Hematopoietic multipotent progenitor cell treated with erythropoietin and hydrocortisone succinate and interleukin-3 and kit ligand, for 8 days (in vitro differentiated cells): ENCODE measurements around the gene EIF2A.
"Not testable (repeated sequence)": the region's sequence is repeated elsewhere in the genome, so short reads cannot be mapped to it uniquely, and the experiment has no call there.

ENCODE experiments used
- DNase-seq: peaks from one replicate; pipeline ENCODE4 v3.0.0-alpha.2; 2015

Gene EIF2A

GRCh38 chr3:150546226-150547044 is at the start of gene EIF2A, which contains the start of gene SERP1:
EIF2A (plus strand) TSS chr3:150546787; CDS start chr3:150546803, 16 bp downstream.
SERP1 (minus strand) TSS chr3:150546496; CDS start chr3:150546135, 361 bp downstream.
- DNase-seq, result peak; percentile 99

DNA sequence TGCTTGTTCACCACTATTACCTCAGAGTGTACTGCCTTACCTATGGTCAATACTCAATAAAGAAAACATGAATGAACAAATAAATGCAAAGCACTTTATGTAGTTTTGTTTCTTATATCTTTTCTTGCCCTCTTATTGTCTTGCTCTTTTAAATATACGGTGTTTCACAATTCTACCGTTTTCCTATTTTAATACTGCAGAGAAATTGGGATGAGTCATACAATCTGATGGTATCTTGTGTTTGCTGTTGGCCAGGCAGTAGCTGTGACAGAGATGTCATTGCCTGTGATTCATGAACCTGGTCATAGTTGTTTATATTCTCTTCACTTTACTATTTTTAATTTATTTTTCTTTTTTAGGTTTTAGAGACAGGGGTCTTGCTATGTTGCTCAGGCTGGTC is 48.6 kb upstream of the EIF2A start:
- DNase-seq, result peak; percentile 37

GRCh38 chr3:150500960-150501359 is 45.6 kb upstream of the EIF2A start:
- not testable (repeated sequence) for DNase-seq

- no peak for DNase-seq
These were observed 43.0 kb upstream of the EIF2A start for GRCh38 chr3:150503402-150504099.

GRCh38 chr3:150504483-150504882 is 42.1 kb upstream of the EIF2A start:
- no peak for DNase-seq

DNA sequence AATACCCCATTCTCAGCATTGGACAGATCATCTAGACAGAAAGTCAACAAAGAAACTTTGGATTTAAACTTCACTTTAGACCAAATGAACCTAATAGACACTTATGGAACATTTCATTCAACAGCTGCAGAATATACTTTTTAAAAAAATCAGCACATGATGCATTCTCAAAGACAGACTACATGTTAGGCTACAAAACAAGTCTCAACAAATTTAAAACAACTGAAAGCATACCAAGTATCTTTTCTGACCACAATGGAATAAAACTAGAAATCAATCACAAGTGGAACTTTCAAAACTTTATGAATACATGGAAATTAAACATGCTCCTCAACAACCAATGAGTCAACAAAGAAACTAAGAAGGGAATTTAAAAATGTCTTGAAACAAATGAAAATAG is 38.2 kb upstream of the EIF2A start:
- DNase-seq, result no peak

DNA sequence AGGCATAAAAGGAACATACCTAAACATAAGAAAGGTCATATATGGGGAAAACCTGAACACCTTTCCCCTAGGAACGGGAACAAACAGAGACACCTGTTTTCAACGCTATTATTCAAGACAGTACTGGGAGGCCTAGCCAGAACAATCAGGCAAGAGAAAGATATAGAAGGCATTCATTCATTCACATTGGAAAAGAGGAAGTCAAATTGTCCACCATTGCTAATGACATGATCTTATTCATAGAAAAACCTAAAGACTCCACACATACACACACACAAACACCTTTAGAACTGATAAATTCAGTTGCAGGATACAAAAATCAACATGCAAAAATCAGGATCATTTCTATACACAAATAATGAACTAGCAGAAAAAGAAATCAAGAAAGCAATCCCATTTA is 36.8 kb upstream of the EIF2A start:
- DNase-seq, result no peak

DNA sequence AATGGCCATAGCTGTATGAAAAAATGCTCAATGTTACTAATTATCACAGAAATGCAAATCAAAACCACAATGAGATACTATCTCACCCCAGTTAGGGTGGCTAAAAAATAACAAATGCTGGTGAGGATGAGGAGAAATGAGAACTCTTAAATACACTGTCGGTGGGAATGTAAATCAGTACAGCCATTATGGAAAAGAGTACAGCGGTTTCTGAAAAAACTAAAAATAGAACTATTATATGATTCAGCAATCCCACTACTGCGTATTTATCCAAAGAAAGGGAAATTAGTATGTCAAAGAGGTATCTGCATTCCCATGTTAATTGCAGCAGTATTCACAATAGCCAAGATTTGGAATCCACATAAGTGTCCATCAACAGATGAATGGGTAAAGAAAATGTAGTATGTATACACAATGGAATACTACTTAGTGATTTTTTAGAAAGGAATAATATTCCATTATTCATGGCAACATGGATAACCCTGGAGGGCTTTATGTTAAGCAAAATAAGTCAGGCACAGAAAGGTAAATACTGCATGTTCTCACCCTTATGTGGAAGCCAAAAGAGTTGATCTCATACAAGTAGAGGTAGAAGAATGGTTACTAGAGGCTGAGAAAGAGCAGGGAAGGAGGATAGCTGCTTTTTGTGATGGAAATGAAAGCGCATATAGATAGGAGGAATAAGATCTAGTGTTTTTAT is 35.3 kb upstream of the EIF2A start:
- no peak for DNase-seq

- no peak for DNase-seq
These were observed 31.4 kb upstream of the EIF2A start for GRCh38 chr3:150515210-150515609.

DNA sequence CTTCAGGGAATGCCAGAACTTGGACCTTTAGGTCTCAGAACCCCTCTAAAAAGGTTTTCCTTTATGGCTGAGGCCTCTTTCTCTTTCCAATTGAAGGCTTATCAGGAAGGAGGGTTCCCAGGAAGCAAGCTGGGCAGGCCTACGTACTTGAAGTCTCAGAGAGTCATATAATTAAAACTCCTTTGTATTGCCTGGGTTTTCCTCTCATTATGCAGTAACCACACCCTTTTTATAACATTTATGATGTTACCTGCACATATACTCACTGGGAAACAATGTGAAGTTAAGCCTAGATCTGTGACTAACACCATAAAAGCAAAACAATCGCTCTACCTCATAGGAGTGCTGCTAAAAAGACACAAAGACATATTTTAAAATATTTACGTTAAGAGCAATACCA is 27.6 kb upstream of the EIF2A start:
- DNase-seq, result no peak

- no peak for DNase-seq
These were observed 26.2 kb upstream of the EIF2A start for GRCh38 chr3:150520408-150520807.

DNA sequence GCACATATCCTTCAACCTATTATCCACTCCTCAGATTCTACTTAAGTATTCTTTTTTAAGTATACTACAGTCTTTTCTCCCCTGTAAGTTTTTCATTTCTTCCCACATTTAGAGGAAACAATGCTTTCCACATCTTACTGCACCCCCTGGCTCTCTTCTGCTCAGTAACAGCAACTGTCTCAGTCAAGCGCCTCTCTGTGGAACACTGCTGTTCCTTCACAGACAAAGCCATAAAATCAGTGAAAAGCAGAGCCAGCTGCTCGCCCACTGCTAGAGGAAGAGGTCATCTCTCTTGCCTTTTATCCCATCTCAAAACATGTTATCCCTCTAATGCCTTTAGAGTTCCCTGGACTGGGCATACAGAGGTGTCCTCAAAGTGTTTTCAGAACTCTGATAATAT is 25.1 kb upstream of the EIF2A start:
- DNase-seq, result no peak

- DNase-seq, result no peak
These were observed 23.0 kb upstream of the EIF2A start for GRCh38 chr3:150523538-150523937.

DNA sequence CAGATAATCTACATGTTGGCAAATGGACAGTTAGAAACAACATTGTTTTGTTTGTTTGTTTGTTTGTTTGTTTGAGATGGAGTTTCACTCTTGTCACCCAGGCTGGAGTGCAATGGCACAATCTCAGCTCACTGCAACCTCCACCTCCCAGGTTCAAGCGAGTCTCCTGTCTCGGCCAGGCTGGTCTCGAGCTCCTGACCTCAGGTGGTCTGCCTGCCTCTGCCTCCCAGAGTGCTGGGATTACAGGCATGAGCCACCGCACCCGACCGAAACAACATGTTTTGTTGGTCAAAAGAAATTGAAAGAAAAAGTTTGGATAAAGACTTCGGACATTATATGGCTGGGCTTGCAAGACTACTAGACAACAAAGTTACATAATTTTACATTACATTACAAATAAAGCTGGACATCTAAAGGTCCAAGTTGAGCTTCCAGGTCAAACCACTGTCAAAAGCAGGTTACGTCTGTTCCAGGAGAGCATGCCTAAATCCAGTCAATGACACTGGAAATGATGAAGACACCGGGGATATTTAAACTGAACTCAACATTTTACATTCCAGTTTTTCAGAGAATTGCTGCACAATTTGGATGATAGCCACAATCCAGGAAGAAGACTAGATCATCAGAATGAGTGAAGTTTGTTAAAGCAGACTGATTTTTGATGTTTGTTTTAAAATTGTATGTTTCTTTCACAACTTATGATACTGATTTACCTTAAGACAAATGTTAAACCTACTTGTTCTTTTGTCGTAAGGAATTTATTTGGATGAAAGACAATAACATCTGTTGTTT is 18.9 kb upstream of the EIF2A start:
- DNase-seq, result no peak

GRCh38 chr3:150528354-150528797 is 18.2 kb upstream of the EIF2A start:
- peak; percentile 54 for DNase-seq

DNA sequence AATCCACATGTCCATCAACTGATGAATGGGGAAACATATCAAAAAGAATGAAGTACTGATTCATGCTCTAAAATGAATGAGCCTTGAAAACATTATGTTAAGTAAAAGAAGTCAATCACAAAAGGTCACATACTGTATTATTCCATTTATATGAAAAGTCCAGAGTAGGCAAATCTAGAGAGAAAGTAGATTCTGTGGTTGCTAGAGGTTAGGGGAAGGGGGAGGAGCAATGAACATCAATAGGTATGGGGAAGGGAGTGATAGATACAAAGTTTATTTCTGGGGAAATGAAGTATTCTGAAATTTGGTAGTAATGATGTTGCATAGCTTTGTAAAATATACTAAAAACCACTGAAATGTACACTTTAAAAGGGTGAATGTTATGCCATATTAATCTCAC is 14.8 kb upstream of the EIF2A start:
- no peak for DNase-seq

DNA sequence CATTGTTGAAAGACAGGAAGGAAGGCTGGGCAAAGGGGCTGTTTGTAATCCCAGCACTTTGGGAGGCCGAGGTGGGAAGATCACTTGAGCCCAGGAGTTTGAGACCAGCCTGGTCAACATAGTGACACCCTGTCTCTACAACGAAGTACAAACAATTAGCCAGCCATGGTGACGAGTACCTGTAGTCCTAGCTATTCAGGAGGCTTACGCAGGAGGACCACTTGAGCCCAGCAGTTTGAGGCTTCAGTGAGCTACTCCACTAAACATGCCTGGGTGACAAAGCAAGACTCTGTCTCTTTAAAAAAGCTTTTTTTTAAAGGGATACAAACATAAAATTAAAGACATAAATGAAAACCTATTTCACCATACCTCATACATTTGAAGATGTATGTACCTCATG is 11.4 kb upstream of the EIF2A start:
- DNase-seq, result no peak

DNA sequence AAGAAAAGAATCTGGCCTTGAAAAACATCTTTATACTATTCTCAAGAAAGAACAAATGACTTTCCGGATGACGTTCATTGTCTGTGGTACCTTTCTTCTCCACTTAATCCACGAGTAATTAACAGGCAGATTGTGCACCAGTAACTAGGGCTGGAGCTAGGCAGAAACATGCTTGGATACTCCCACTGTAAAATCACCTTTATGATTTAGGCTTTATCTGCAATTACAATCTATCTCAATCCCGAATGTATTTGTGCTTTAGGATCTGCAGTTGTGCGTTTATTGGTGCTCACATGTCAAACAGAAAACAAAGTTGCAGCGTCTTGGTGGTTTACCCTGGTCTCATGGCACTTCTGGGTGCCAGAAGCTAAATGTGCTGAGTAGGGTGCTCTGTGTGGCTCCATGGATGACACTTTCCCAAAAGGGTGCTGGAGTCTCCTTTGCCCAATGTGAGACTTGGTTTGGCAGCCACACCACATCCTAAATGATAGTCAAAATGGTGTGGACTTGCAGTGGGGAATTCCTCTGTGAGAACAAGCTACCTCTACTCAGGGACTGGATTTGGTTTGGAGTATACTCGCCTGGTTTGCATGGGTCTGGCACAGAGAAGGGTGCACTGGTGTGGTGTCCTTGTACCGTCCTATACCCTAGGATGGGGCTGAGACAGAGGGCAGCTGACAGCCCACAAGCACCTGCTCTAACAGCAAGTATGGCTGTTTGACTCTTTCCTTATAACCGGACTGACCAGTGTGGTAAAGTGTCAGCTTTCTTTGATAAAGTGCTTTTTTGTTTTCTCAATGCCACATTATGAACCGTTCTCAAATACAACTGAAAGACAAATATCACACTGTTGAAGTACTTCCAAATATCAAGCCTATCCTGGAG is 8.0 kb upstream of the EIF2A start:
- no peak for DNase-seq

GRCh38 chr3:150540297-150540696 is 6.3 kb upstream of the EIF2A start:
- no peak for DNase-seq

- no peak for DNase-seq
These were observed 5.6 kb upstream of the EIF2A start for GRCh38 chr3:150540991-150541390.

GRCh38 chr3:150543128-150543527 is 3.5 kb upstream of the EIF2A start:
- DNase-seq, result no peak

- no peak for DNase-seq
These were observed 3.1 kb upstream of the EIF2A start for GRCh38 chr3:150543531-150543930.
